Right renal cortex interstitium (tissue), 3 donors: ENCODE results near the gene DPEP2NB. TPM values are rescaled to one million over a fixed set of nuclear protein-coding genes. Genes with fewer than 3 reads are reported as not detected.
"Not testable (repeated sequence)": the region's sequence is repeated elsewhere in the genome, so short reads cannot be mapped to it uniquely, and the experiment has no call there.

ENCODE experiments used
- DNase-seq, 3 donors: peaks; one replicate each; pipeline ENCODE4 v3.0.0-alpha.2; 2013; ENCODE audit warnings: low read depth in 3 of 3, low spot score in 2 of 3
- polyA plus RNA-seq, 3 donors: library from polyadenylated mRNA; unstranded; fragments of 120-200 nt; gene quantifications; one replicate each; pipeline ENCODE4 v1.2.1, GENCODE V29; 2013; ENCODE audit not compliant: insufficient read length in 3 of 3

Gene DPEP2NB, protein sequence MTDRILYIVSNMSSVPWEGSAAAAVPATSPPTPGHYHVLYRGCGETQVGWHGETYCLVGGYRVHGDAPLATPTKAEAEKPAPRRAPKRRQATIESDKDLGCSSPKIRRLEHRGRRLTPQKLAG
- not detected for polyA plus RNA-seq

GRCh38 chr16:68015681-68016080 is at the start of gene DPEP2NB:
DPEP2NB (minus strand) TSS chr16:68015911; CDS start chr16:68015770, 141 bp downstream.
- DNase-seq, result no peak

- DNase-seq, result no peak
Observed at GRCh38 chr16:68064791-68065365, 49.2 kb upstream of the DPEP2NB start.

- DNase-seq, result no peak
Observed at GRCh38 chr16:68062910-68063393, 47.2 kb upstream of the DPEP2NB start.

GRCh38 chr16:68061396-68061795 is 45.7 kb upstream of the DPEP2NB start:
- no peak for DNase-seq

GRCh38 chr16:68059804-68060203 is 44.1 kb upstream of the DPEP2NB start:
- no peak for DNase-seq

- no peak for DNase-seq
Observed at GRCh38 chr16:68055395-68055794, 39.7 kb upstream of the DPEP2NB start.

DNA sequence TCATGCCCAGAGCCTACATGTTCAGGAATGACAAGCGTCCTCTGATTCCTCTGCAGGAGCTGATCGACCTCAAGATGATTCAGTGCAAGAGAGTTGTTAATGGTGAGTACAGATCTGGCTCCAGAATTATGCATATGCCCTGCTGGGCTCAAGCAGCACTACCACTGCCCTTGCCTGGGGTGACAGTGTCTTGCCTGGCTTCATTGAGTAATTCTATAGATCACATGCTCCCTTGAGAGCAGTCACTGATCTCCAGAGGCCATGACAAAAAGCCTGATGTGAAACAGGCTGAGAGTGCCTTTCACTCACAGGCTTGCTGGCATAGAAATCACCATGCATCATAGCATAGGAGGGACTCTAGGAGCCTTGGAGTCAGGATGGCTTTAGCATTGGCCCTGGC is 33.7 kb upstream of the DPEP2NB start:
- no peak for DNase-seq

- DNase-seq, result no peak
Observed at GRCh38 chr16:68047987-68048386, 32.3 kb upstream of the DPEP2NB start.

GRCh38 chr16:68046106-68046505 is 30.4 kb upstream of the DPEP2NB start:
- DNase-seq, result no peak

GRCh38 chr16:68041783-68042182 is 26.1 kb upstream of the DPEP2NB start:
- DNase-seq, result no peak

DNA sequence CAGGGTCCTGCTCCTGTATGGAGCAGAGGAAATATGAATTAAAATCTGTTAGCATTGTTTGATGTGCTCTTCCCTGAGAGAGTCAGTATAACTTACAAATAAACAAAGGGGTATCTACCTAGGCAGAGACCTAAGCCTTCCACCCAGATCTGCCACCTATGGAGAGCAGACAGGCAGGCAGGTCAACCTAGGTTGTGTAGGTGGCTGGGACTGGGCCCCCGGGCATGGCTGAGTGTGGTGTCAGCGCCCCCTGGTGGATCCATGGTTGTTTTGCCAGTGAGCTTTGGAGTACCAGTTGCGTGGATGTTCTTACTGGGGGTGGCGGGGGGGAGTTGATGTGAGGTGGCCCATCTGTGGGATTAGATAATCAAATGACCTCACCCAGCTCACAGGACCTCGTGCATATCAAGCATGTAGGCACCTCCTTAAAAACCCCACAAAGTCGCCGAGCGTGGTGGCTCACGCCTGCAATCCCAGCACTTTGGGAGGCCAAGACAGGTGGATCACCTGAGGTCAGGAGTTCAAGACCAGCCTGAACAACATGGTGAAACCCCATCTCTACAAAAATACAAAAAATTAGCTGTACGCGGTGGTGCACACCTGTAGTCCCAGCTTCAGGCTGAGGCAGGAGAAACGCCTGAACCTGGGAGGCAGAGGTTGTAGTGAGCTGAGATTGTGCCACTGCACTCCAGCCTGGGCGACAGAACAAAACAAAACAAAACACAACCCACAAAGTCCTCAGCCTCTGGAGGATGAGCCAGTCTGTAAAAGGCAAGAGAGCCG is 25.0 kb upstream of the DPEP2NB start:
- DNase-seq, result no peak

DNA sequence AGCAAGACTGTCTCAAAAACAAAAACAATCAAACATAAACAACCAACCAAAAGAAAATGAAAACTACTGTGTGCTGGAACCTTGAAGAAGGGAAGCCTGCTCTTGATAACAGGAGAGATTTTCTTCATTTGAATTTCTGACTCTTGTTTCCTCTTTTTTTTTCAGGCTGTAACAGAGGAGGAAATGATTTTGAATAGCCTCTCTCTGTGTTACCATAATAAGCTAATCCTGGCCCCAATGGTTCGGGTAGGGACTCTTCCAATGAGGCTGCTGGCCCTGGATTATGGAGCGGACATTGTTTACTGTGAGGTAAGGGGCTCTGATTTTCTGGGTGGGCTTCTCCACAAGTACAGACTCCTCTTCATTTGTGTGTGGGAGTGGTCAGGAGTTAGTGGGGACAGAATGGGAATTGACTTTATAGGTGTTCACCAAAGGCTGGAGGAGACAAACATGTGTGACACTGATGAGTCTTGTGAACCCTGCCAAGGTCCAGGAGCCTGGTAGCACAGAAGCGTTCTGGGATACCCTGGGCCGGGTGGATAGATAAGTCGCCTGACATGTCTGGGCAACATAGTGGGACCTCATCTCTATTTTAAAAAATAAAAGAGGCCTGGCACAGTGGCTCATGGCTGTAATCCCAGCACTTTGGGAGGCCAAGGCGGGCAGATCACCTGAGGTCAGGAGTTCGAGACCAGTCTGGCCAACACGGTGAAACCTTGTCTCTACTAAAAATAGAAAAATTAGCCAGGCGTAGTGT is 22.3 kb upstream of the DPEP2NB start:
- no peak for DNase-seq

GRCh38 chr16:68035227-68035626 is 19.5 kb upstream of the DPEP2NB start:
- DNase-seq, result no peak

DNA sequence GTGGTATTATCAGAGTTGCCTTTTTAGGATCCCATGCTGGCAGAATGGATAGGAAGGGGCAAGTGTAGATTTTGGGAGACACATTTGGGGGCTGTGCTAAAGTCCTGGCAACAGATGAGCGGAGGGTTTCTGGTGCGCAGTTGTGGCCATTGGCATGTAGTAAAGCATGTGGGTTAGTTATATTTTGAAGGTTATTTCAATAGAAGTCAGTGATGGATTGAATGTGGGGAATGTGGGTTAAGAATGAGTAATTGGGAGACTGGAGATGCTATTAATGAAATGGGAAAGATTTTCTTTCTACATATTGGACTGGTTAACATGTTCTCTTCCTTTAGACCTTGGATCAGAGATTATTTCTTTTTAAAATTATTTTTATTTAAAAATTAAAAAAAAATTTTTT is 17.4 kb upstream of the DPEP2NB start:
- no peak for DNase-seq

- DNase-seq, result no peak
Observed at GRCh38 chr16:68031951-68032350, 16.2 kb upstream of the DPEP2NB start.

DNA sequence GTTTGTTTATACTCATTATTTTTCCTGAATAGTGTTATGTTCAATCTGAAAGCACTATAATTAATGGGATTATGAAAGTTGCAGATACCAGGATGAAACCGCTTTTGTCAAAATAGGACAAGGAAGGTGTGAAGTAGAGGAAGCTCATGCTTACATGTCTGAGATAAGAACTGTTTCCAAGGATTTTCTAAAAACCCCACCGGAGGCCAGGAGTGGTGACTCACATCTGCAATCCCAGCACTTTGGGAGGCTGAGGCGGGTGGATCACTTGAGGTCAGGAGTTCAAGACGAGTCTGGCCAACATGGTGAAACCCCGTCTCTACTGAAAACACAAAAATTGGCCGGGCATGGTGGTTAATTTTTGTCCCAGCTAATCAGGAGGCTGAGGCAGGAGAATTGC is 14.4 kb upstream of the DPEP2NB start:
- not testable (repeated sequence) for DNase-seq

DNA sequence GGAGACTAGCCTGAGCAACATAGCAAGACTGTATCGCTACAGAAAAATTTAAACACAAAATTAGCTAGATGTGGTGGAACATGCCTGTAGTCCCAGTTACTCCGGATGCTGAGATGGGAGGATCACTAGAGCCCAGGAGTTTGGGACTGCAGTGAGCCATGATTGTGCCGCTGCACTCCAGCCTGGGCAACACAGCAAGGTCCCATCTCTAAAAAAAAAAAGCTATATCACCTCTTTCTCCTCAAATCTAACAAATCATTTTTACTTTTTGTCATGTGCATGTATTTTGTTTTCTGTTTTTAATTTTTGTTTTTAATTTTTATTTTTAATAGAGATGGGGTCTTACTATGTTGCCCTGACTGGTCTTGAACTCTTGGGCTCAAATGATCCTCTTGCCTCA is 13.3 kb upstream of the DPEP2NB start:
- no peak for DNase-seq

DNA sequence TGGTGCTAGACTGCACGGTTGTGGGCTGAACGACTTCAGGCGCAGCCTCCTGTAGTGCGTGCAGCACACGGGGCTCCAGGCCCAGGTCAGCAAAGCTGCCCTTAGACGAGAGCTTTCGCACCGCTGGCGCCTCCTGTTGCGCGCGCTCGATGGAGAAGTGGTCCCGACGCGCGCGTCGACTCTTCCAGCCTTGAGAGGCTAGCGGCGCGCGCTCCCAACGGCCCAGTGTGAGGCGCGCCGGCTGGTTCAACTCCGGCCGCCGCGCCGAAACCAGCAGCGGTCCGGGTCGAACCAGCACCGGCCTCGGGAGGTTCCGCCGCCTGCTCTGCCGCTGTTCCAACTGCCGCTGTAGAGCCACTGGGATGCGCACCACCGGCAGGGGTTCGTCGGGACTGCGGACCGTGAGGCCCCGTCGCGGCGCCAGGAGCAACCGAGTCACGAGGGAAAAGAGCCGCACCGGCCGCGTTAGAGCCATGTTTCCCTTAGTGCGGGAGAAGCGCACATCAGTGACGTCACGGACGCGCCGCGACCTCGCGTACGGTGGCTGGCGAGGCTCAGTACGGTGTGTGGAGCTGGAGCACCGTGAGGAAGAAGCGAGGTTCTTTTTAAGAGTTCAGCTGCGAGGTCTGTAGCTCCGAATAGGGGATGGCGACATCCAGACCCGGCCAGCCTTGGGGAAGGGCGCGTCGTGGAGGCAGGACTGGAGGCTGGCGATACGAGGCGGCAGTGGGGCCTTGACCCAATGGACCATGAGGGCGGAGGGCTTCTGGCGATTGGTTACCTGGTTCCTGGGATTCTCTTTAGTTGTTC is 7.2 kb upstream of the DPEP2NB start, which contains the start of the genes DDX28 and DUS2:
TSS of gene DDX28 (minus strand) at position 505 of the 810 bp plus-strand sequence. CDS start at position 475, 30 bp downstream.
TSS of gene DUS2 (plus strand) at position 557 of the 810 bp plus-strand sequence. CDS start 14,740 bp downstream, outside the sequence.
- DNase-seq, result peak; percentile 84 to 91 (median 85)

- no peak for DNase-seq
Observed at GRCh38 chr16:68022278-68022727, 6.6 kb upstream of the DPEP2NB start.

DNA sequence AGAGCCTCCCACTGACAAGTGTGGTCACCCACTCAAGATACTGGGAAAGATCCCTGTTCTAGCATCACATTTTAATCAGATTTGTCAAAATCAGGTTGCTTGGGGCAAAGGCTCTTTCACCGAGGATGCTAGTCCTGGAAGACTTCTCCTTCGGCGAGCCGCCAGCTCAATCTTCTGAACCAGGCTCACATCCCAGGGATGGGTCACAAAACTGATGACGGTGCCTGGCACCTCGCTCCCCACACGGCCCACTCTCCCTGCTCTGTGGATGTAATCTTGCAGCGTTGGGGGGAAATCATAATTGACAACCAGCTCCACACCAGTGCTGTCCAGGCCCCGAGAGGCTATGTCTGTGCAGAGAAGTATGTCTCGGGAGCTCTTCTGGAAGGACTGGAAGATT is 5.8 kb upstream of the DPEP2NB start:
- no peak for DNase-seq
